GM12865 (cell line): ENCODE results near the gene SAMD4B.

Source experiments
- DNase-seq: peaks from one replicate; pipeline ENCODE4 v3.0.0; 2010; ENCODE audit warnings: low read depth
- H3K4me3 ChIP-seq: 2 replicates; pipeline ENCODE4 v1.5.1; 2011; ENCODE audit warnings: mild to moderate bottlenecking, low read depth, low read length, control low read depth
- TF ChIP-seq, protein P1 (sequence below): IDR thresholded peaks from 2 replicates; pipeline ENCODE4 v1.5.1; 2011; ENCODE audit warnings: low read length, control low read depth, low read depth, inconsistent platforms; ENCODE audit not compliant: insufficient read depth; ENCODE audit errors: missing control alignments

SAMD4B gene

GRCh38 chr19:39319892-39320248 is 22.4 kb upstream of the SAMD4B start:
- TF ChIP-seq, protein P1, sequence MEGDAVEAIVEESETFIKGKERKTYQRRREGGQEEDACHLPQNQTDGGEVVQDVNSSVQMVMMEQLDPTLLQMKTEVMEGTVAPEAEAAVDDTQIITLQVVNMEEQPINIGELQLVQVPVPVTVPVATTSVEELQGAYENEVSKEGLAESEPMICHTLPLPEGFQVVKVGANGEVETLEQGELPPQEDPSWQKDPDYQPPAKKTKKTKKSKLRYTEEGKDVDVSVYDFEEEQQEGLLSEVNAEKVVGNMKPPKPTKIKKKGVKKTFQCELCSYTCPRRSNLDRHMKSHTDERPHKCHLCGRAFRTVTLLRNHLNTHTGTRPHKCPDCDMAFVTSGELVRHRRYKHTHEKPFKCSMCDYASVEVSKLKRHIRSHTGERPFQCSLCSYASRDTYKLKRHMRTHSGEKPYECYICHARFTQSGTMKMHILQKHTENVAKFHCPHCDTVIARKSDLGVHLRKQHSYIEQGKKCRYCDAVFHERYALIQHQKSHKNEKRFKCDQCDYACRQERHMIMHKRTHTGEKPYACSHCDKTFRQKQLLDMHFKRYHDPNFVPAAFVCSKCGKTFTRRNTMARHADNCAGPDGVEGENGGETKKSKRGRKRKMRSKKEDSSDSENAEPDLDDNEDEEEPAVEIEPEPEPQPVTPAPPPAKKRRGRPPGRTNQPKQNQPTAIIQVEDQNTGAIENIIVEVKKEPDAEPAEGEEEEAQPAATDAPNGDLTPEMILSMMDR = no peak
- no peak for DNase-seq
- H3K4me3 ChIP-seq = peak overlapping the region; percentile 51

- no peak overlapping the region for H3K4me3 ChIP-seq
Observed at GRCh38 chr19:39321117-39321831, 20.9 kb upstream of the SAMD4B start.

GRCh38 chr19:39321832-39322176 is 20.4 kb upstream of the SAMD4B start:
- no peak overlapping the region for H3K4me3 ChIP-seq
- TF ChIP-seq, protein P1 = no peak
- DNase-seq = no peak

More at GRCh38 chr19:39321117-39321831, 20.9 kb upstream of the SAMD4B start:
- TF ChIP-seq, protein P1 = no peak
- DNase-seq = no peak

- H3K4me3 ChIP-seq = no peak overlapping the region
- no peak for DNase-seq
- TF ChIP-seq, protein P1 = no peak
Observed at GRCh38 chr19:39324242-39324842, 17.9 kb upstream of the SAMD4B start.

GRCh38 chr19:39325778-39326665 is 16.2 kb upstream of the SAMD4B start:
- no peak for DNase-seq
- no peak overlapping the region for H3K4me3 ChIP-seq
- TF ChIP-seq, protein P1 = no peak

DNA sequence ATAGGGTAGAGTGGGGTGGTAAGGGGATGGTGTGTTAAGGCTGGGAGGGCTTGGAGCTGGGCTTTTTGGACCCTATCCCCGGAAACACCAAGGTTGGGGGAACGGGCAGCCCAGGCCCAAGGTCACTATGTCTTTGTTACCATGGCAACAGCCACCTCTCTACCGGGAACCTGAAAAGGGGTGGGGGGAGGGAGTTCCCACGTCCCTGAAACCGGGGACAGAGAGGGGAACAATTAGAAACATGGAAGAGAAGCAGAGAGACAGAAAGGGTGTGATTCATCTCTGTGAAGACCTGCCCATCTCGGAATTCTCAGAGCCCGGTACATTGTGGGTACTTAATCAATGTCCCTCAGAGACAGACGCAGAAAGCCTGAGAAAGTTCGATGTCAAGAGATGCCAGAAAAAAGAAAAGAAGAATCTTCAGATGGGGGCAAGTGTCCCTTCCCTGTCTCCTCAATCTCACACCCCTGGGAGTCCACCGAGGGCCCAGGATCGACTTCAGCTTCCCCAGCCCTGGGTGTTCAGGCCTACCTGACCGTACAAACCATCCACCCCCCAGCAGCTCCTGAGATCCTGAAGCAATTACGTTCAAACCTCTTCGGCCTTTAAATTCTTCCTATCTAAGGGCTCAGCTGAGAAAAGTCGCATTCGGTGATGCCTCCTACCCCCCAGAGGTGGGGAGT is 14.7 kb upstream of the SAMD4B start:
- DNase-seq = no peak
- no peak overlapping the region for H3K4me3 ChIP-seq
- TF ChIP-seq, protein P1 = no peak
